Stimulated activated CD4-positive, alpha-beta T cell treated with anti-CD3 and anti-CD28 coated beads, Interleukin-4, amount 100 ng/mL, for 24 hours (primary cell): ENCODE measurements around the gene NR0B2.
"Not testable (repeated sequence)": the region's sequence is repeated elsewhere in the genome, so short reads cannot be mapped to it uniquely, and the experiment has no call there.

Experiments used
- DNase-seq: peaks from one replicate; pipeline ENCODE4 v3.0.0-alpha.2; 2020

Gene NR0B2

DNA sequence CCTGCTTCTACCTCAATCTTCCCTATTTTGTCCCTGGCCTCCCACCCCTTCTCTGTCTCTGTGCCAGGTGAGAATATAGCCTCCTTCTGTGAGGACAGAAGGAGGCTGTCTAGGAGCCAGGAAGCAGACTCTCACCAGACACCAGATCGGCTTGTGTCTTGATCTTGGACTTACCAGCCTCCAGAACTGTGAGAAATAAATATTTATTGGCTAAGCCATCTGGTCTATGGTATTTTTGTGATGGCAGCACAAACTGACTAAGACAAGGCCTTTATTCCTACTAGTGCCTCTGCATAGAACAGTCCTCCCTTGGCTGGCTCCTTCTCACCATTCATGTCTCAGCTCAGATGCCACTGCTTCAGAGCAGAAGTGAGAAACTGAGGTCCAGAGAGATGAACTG, 25.5 kb downstream of the NR0B2 start:
- DNase-seq, result no peak

DNA sequence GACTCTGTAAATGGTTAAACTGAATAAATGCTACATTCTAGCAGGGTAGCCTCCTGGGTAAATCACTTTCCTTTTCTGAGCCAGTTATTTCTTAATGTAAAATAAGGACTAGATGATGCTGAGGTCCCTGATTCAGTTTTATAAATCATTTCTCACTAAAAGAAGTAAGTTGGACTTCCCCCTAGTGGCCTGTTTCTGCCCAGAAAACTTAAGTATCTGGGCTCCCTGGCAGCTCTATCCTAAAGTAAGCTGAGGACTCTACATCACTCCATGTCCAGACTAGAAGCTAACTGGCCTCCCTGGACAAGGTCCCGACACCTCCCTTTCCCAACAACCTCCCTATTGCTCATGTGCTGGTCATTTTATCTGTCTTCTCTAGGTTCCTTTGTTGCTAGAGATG, 26.6 kb downstream of the NR0B2 start:
- DNase-seq, result no peak

DNA sequence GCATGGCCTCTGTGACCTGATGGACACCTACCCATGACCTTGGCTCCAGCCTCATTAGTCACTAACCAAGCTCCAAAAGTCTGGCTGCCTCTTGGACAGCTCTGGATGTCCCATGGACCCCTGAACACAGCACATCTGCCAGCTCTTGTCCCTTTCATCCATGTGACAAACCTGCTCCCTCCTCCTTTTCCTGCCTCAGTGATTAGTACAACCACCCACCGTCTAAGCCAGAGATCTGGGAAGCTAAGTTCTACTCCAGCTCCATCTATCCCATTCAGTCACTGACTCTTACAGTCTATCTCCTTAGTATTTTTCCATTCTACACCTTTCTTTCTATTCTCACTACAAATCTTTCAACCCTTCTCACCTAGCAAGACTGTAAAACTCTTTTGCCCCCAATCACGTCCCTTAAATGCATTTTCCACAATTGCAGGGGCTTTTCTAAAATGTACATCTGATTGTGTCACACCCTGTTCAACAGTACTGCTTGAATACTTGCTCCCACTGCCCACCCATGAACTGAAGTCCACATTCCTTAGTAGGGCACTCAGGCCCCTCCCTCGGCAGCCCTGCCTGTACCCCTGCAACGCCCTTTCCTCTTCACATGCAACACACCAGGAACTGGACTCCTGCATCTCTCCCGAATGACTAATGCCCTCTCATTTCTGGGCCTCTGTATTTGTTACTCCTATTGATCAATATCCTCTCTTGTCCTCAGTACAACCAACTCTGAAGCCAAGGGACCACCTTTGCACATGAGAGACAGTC, 30.9 kb downstream of the NR0B2 start:
- DNase-seq, result no peak

DNA sequence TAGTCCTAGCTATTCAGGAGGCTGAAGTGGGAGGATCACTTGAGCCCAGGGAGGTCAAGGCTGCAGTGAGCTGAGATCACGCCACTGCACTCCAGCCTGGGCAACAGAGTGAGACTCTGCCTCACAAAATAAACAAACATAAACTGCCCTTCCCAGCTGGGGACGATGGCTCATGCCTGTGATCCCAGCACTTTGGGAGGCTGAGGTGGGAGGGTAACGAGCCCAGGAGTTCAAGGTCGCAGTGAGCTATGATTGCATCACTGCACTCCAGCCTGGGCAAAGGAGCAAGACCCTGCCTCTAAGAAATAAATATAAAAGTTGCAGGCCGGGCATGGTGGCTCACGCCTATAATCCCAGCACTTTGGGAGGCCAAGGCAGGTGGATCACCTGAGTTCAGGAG, 32.2 kb downstream of the NR0B2 start:
- DNase-seq, result not testable (repeated sequence)

DNA sequence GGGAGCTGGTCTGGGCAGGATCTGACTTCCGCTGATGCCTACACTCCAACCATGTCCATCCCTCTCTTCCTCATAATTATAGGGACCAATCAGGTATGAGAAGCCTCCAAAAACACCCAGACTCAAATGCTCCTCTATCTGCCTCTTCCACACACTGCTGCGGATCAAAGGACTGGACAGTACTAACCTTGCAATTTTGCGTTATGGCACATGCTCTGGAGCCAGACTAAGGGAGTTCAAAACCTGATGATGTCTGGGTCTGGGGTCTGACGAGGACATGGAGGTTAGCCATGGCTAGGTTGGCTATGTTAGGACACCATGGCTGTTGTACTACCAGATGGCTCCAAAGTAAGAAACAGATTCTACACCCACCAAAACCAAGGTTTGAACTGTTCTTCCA, 34.0 kb downstream of the NR0B2 start:
- DNase-seq, result no peak

DNA sequence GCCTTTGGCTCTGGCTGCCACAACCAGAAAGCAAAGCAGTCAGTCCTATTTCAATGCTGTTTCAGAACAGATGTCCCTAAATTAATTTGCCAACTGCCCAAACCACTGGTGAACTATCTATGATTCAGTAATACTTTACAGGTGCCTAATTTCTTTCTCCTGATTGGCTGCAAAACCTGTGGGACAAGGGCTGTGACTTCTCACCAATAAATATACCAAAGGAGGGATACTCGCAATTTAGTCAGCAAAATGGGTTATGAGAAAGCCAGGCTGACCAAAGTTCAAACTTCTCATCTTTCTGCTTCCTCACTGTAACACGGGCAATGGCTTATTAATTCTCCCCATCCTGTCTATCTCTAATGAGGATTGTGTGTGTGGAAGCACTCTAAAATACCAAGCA, 36.4 kb downstream of the NR0B2 start:
- no peak for DNase-seq

DNA sequence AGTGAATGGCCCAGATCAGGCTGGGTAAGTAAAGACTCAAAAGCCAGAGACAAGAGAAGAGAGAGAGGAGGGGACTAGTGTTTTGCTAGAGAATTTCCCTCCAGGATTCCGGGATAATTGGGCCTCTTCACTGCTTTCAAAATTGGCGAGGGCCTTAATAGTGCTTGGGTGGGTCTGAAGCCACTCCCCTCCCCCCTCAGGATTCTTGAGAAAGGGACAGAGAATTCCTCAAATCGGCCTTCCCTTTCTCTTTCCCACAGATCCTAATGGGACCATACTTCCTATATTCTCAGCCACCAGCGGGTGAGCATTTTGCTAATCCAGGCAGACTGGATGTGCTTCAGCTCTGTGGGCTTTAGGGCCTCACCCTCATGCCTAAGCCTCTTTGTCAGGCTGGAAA, 38.9 kb downstream of the NR0B2 start:
- DNase-seq, result no peak

DNA sequence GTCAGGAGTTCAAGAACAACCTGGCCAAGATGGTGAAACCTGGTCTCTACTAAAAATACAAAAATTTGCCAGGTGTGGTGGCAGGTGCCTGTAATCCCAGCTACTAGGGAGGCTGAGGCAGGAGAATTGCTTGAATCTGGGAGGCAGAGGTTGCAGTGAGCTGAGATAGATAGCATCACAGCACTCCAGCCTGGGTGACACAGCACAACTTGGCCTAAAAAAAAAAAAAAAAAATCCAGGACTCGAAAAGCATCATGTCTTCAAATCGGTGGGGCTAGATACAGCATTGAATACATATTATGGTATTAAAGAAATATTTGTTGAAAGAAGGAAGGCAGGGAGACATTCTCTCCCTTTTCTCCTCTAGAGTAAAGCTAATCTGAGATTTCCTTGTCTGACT, 40.7 kb downstream of the NR0B2 start:
- not testable (repeated sequence) for DNase-seq

DNA sequence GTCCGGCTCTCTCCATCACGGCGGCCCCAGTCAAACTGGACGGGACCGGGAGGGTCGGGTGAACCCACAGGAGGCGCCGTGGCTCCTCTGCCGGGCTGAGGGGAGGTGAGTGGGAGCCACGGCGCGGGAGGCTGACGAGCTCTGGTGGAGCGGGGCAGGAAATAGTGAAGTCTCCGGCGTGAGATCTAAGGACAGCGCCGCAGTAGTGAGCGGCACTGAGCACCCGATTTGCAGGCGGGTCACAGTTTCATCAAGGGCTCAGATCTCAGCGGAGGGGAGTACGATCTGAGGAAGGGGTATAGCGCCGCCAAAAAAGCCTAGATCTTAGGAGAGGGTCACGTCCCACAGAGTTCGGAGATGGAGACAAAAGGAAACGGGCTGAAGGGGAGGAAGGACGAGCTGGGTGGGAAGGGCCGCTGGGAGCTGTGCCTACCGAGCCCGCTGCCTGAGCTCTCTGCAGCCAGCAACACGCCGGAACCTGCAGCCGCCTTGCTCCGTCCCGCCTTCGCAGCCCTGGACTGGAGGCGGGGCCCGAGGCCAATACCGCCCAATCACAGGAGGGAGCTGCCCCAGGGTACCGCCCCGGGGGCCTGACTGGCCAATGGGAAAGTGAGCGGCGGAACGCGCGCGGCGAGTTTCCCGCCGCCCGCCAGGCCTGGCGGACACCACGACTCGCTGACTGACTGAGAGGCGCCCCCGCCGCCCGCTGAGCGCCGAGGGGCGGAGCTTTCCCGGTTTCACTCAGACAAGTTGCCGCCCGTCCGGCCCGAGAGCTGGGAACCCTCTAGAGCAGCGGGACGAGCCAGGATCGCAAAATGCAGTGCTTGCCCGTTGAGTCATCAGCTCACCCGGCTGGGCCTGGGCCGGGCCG, 48.9 kb downstream of the NR0B2 start:
- DNase-seq, result peak; percentile 94

DNA sequence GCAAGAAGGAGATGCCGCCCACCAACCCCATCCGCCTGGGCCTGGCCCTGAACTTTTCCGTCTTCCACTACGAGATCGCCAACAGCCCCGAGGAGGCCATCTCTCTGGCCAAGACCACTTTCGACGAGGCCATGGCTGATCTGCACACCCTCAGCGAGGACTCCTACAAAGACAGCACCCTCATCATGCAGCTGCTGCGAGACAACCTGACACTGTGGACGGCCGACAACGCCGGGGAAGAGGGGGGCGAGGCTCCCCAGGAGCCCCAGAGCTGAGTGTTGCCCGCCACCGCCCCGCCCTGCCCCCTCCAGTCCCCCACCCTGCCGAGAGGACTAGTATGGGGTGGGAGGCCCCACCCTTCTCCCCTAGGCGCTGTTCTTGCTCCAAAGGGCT, 50.1 kb downstream of the NR0B2 start:
- no peak for DNase-seq

DNA sequence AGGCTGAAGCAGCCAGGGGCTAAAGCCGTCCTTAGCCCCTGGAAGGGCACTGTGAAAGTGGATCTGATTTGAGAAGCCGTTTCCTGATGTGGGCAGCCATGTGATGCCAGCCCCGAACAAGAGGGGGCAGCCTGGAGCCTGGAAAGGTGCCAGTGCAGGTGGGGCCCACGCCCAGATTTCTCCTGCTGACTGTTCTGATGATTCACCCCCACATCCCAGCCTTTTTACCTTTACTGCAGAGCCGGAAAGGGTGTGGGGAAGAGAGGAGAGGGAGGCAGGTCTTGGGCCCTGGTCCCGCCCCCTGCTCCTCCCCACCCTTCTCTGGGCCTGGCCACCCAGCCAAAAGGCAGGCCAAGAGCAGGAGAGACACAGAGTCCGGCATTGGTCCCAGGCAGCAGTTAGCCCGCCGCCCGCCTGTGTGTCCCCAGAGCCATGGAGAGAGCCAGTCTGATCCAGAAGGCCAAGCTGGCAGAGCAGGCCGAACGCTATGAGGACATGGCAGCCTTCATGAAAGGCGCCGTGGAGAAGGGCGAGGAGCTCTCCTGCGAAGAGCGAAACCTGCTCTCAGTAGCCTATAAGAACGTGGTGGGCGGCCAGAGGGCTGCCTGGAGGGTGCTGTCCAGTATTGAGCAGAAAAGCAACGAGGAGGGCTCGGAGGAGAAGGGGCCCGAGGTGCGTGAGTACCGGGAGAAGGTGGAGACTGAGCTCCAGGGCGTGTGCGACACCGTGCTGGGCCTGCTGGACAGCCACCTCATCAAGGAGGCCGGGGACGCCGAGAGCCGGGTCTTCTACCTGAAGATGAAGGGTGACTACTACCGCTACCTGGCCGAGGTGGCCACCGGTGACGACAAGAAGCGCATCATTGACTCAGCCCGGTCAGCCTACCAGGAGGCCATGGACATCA, 50.7 kb downstream of the NR0B2 start, which contains the start of gene SFN:
Gene SFN, plus strand, starts transcription at position 369 of the 904 bp plus-strand sequence. Its CDS starts 64 bp downstream, at position 433.
- peak; percentile 42 for DNase-seq

DNA sequence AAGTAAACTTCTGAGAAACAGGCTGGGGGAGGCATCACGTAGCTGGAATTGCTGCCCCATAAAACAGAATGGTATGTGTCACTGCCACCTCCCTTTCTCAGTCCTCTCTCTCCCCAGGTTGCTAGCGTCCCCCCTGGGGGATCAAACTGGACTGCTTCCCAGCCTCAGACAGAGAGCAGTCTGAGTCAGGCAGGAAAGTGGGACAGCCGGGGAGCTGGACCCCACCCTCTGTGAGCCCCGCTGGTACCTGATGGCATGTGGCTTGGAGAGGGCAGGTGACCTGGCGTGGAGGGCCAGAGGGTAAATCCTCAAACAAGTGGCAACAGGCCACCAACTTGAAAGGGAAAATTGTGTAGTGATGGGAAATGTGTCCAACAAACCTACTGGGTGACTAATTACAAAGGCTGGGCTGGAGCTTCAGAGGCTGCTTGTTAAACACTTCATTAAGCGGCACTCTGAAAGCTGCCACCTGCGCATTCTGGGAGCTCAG, 51.8 kb downstream of the NR0B2 start:
- no peak for DNase-seq
